ENCODE data around the gene POPDC3.
"Not testable (repeated sequence)": the region's sequence is repeated elsewhere in the genome, so short reads cannot be mapped to it uniquely, and the experiment has no call there.

POPDC3 gene

GRCh38 chr6:105179244-105180065, at the start of gene POPDC3:
Gene POPDC3, minus strand, starts transcription at chr6:105180014. Its CDS starts 18,105 bp downstream, at chr6:105161909.
- peak; percentile 32 for DNase-seq (ENCODE audit: low read depth)

- DNase-seq (ENCODE audit: low read depth) = no peak
Measured at GRCh38 chr6:105227295-105227767, 47.5 kb upstream of the POPDC3 start.

- DNase-seq (ENCODE audit: low read depth) = peak; percentile 73
Measured at GRCh38 chr6:105226598-105227294, 46.9 kb upstream of the POPDC3 start.

GRCh38 chr6:105223242-105223641, 43.4 kb upstream of the POPDC3 start:
- no peak for DNase-seq (ENCODE audit: low read depth)

GRCh38 chr6:105221219-105221618, 41.4 kb upstream of the POPDC3 start:
- DNase-seq (ENCODE audit: low read depth) = peak; percentile 14

- no peak for DNase-seq (ENCODE audit: low read depth)
Measured at GRCh38 chr6:105220186-105220585, 40.4 kb upstream of the POPDC3 start.

- not testable (repeated sequence) for DNase-seq (ENCODE audit: low read depth)
Measured at GRCh38 chr6:105219218-105219617, 39.4 kb upstream of the POPDC3 start.

GRCh38 chr6:105215506-105215905, 35.7 kb upstream of the POPDC3 start:
- no peak for DNase-seq (ENCODE audit: low read depth)

- DNase-seq (ENCODE audit: low read depth) = no peak
Measured at GRCh38 chr6:105214668-105215067, 34.9 kb upstream of the POPDC3 start.

- no peak for DNase-seq (ENCODE audit: low read depth)
Measured at GRCh38 chr6:105213272-105213671, 33.5 kb upstream of the POPDC3 start.

GRCh38 chr6:105212587-105212986, 32.8 kb upstream of the POPDC3 start:
- DNase-seq (ENCODE audit: low read depth) = no peak

- DNase-seq (ENCODE audit: low read depth) = no peak
Measured at GRCh38 chr6:105211831-105212230, 32.0 kb upstream of the POPDC3 start.

- DNase-seq (ENCODE audit: low read depth) = no peak
Measured at GRCh38 chr6:105210932-105211531, 31.2 kb upstream of the POPDC3 start.

GRCh38 chr6:105209950-105210706, 30.3 kb upstream of the POPDC3 start:
- peak; percentile 73 for DNase-seq (ENCODE audit: low read depth)

GRCh38 chr6:105207524-105208269, 27.9 kb upstream of the POPDC3 start:
- peak; percentile 43 for DNase-seq (ENCODE audit: low read depth)

- DNase-seq (ENCODE audit: low read depth) = no peak
Measured at GRCh38 chr6:105204768-105205167, 25.0 kb upstream of the POPDC3 start.

- peak; percentile 86 for DNase-seq (ENCODE audit: low read depth)
Measured at GRCh38 chr6:105204331-105204730, 24.5 kb upstream of the POPDC3 start.

GRCh38 chr6:105202486-105202885, 22.7 kb upstream of the POPDC3 start:
- DNase-seq (ENCODE audit: low read depth) = no peak

GRCh38 chr6:105200133-105200730, 20.4 kb upstream of the POPDC3 start:
- no peak for DNase-seq (ENCODE audit: low read depth)

GRCh38 chr6:105199711-105200110, 19.9 kb upstream of the POPDC3 start:
- DNase-seq (ENCODE audit: low read depth) = no peak

- DNase-seq (ENCODE audit: low read depth) = peak; percentile 69
Measured at GRCh38 chr6:105196076-105196475, 16.3 kb upstream of the POPDC3 start.
